ENCODE data around the gene GSTK1.

GSTK1 gene

GRCh38 chr7:143299346-143299745 is 36.1 kb downstream of the GSTK1 start:
- H3K27me3 ChIP-seq (ENCODE audit: insufficient read depth, low read length, poor library complexity, severe bottlenecking): no peaks in the 10 kb centered on the region
- no peak overlapping the region for H3K9ac ChIP-seq (ENCODE audit: low read depth, low read length, poor library complexity, severe bottlenecking)
- H3K4me2 ChIP-seq (ENCODE audit: low read depth, low read length, poor library complexity, severe bottlenecking): no peak overlapping the region
- no peaks in the 10 kb centered on the region for H3K9me2 ChIP-seq (replicated peaks; ENCODE audit: low read depth, low read length)
- H3K9me3 ChIP-seq (ENCODE audit: insufficient read depth, low read depth, low read length): no peaks in the 10 kb centered on the region
- H3K79me2 ChIP-seq (ENCODE audit: insufficient read depth, low read length): peaks cover 38% of the 10 kb centered on the region
- no peaks in the 10 kb centered on the region for H3F3A ChIP-seq (ENCODE audit: low read depth)
- peaks cover 89% of the 10 kb centered on the region for H3K36me3 ChIP-seq (ENCODE audit: insufficient read depth, low read length)
- H4K20me1 ChIP-seq (ENCODE audit: insufficient read depth, low read length, poor library complexity, severe bottlenecking): peaks cover 28% of the 10 kb centered on the region
- H3K4me1 ChIP-seq (ENCODE audit: insufficient read depth, low read length, poor library complexity, severe bottlenecking): peaks cover 29% of the 10 kb centered on the region
- H2AFZ ChIP-seq (ENCODE audit: low read length): no peak overlapping the region
- TF ChIP-seq EZH2phosphoT487 (IDR thresholded peaks at IDR 0.05; ENCODE audit: borderline replicate concordance) (no peak), CTCF (conservative IDR thresholded peaks at IDR 0.05; ENCODE audit: low read length) (no peak)
- H3K4me3 ChIP-seq (ENCODE audit: low read length, poor library complexity, severe bottlenecking): no peak overlapping the region

GRCh38 chr7:143299840-143300239 is 36.6 kb downstream of the GSTK1 start:
- H3K4me3 ChIP-seq (ENCODE audit: low read length, poor library complexity, severe bottlenecking): no peak overlapping the region
- peaks cover 24% of the 10 kb centered on the region for H3K4me1 ChIP-seq (ENCODE audit: insufficient read depth, low read length, poor library complexity, severe bottlenecking)
- no peak overlapping the region for H3K4me2 ChIP-seq (ENCODE audit: low read depth, low read length, poor library complexity, severe bottlenecking)
- no peak overlapping the region for H3K9ac ChIP-seq (ENCODE audit: low read depth, low read length, poor library complexity, severe bottlenecking)
- peaks cover 23% of the 10 kb centered on the region for H4K20me1 ChIP-seq (ENCODE audit: insufficient read depth, low read length, poor library complexity, severe bottlenecking)
- H3K9me3 ChIP-seq (ENCODE audit: insufficient read depth, low read depth, low read length): no peaks in the 10 kb centered on the region
- H3F3A ChIP-seq (ENCODE audit: low read depth): no peaks in the 10 kb centered on the region
- H3K27me3 ChIP-seq (ENCODE audit: insufficient read depth, low read length, poor library complexity, severe bottlenecking): no peaks in the 10 kb centered on the region
- H3K36me3 ChIP-seq (ENCODE audit: insufficient read depth, low read length): peaks cover 89% of the 10 kb centered on the region
- peaks cover 34% of the 10 kb centered on the region for H3K79me2 ChIP-seq (ENCODE audit: insufficient read depth, low read length)
- no peak for TF ChIP-seq EZH2phosphoT487 (IDR thresholded peaks at IDR 0.05; ENCODE audit: borderline replicate concordance)
- TF ChIP-seq CTCF (conservative IDR thresholded peaks at IDR 0.05; ENCODE audit: low read length): peak; percentile 91
- no peaks in the 10 kb centered on the region for H3K9me2 ChIP-seq (replicated peaks; ENCODE audit: low read depth, low read length)
- no peak overlapping the region for H2AFZ ChIP-seq (ENCODE audit: low read length)

- H3K27me3 ChIP-seq (ENCODE audit: insufficient read depth, low read length, poor library complexity, severe bottlenecking): no peaks in the 10 kb centered on the region
- no peak overlapping the region for H3K4me3 ChIP-seq (ENCODE audit: low read length, poor library complexity, severe bottlenecking)
- H2AFZ ChIP-seq (ENCODE audit: low read length): no peak overlapping the region
- H3K9ac ChIP-seq (ENCODE audit: low read depth, low read length, poor library complexity, severe bottlenecking): no peak overlapping the region
- H3K9me2 ChIP-seq (replicated peaks; ENCODE audit: low read depth, low read length): no peaks in the 10 kb centered on the region
- H3K4me2 ChIP-seq (ENCODE audit: low read depth, low read length, poor library complexity, severe bottlenecking): no peak overlapping the region
- H3F3A ChIP-seq (ENCODE audit: low read depth): no peaks in the 10 kb centered on the region
- no peak for TF ChIP-seq CTCF (conservative IDR thresholded peaks at IDR 0.05; ENCODE audit: low read length)
- no peak for TF ChIP-seq EZH2phosphoT487 (IDR thresholded peaks at IDR 0.05; ENCODE audit: borderline replicate concordance)
- peaks cover 25% of the 10 kb centered on the region for H3K79me2 ChIP-seq (ENCODE audit: insufficient read depth, low read length)
- H4K20me1 ChIP-seq (ENCODE audit: insufficient read depth, low read length, poor library complexity, severe bottlenecking): peaks cover 21% of the 10 kb centered on the region
- H3K36me3 ChIP-seq (ENCODE audit: insufficient read depth, low read length): peaks cover 89% of the 10 kb centered on the region
- no peaks in the 10 kb centered on the region for H3K9me3 ChIP-seq (ENCODE audit: insufficient read depth, low read depth, low read length)
- H3K4me1 ChIP-seq (ENCODE audit: insufficient read depth, low read length, poor library complexity, severe bottlenecking): peaks cover 10% of the 10 kb centered on the region
Observed at GRCh38 chr7:143300959-143301935, 38.0 kb downstream of the GSTK1 start.
